K562 (cell line): Measurements from ENCODE around the gene ARID4B. TPM values are rescaled to one million over a fixed set of nuclear protein-coding genes. Genes with fewer than 3 reads are reported as not detected.
A peak's percentile ranks its signal among the peaks of the same experiment; 100 is the strongest.

Source experiments
- MITF ChIP-seq: IDR thresholded peaks from 2 replicates; pipeline ENCODE4 v1.6.1; 2014; ENCODE audit warnings: antibody characterized with exemption
- NCOA2 ChIP-seq, 2 experiments: fragments of 450-650 bp; IDR thresholded peaks; 2 replicates each; pipeline ENCODE4 v1.6.1; 2018; ENCODE audit warnings: mild to moderate bottlenecking in 2 of 2, moderate library complexity in 1 of 2; ENCODE audit not compliant: partially characterized antibody in 2 of 2
- PBX2 ChIP-seq, 2 experiments: IDR thresholded peaks in 1 of 2; conservative IDR thresholded peaks in 1 of 2; 2 replicates each; pipeline ENCODE4 v1.6.1; 2016; ENCODE audit warnings: low read depth in 2 of 2, mild to moderate bottlenecking in 1 of 2, missing compliant biosample characterization in 1 of 2, missing genetic modification characterization in 1 of 2, moderate library complexity in 1 of 2
- PRPF4 ChIP-seq: fragments of 200-400 bp; formaldehyde crosslinking; IDR thresholded peaks from one replicate; pipeline ENCODE4 v1.6.1; 2017; ENCODE audit warnings: low read length, low read depth, mild to moderate bottlenecking; ENCODE audit not compliant: insufficient read depth, poor library complexity, severe bottlenecking
- TAF1 ChIP-seq: IDR thresholded peaks from 2 replicates; pipeline ENCODE4 v1.6.1; 2011; ENCODE audit warnings: mild to moderate bottlenecking, low read length, moderate library complexity; ENCODE audit not compliant: insufficient read depth, control insufficient read depth, severe bottlenecking; ENCODE audit errors: extremely low read depth
- ZBTB34 ChIP-seq: fragments of 250-450 bp; sonication (Bioruptor Pico); IDR thresholded peaks from 2 replicates; pipeline ENCODE4 v1.8.0; 2021; ENCODE audit warnings: mild to moderate bottlenecking, moderate library complexity
- ZC3H8 ChIP-seq: fragments of 450-650 bp; IDR thresholded peaks from 2 replicates; pipeline ENCODE4 v1.6.1; 2017
- ZNF407 ChIP-seq: fragments of 450-650 bp; IDR thresholded peaks from 2 replicates; pipeline ENCODE4 v1.6.1; 2016; ENCODE audit warnings: low read depth
- polyA plus RNA-seq, 8 experiments: library from polyadenylated mRNA; depleted of rRNA in 4 of 8; stranded (reverse) in 5 of 8; unstranded in 3 of 8; fragments of >200 nt; fragmentation: Nextera tagmentation in 2 of 8; fragmentation: Illumina TruSeq in 1 of 8; extraction: Ambion mirVana in 2 of 8; extraction: Trizol in 1 of 8; gene quantifications; 2 replicates each; pipeline versions ENCODE4 v1.2.1 to v1.2.3, GENCODE V29; 2011 to 2014; ENCODE audit warnings: inconsistent platforms in 1 of 8, missing spikeins in 1 of 8
- total RNA-seq, 7 experiments: library from RNA; depleted of rRNA in 6 of 7; stranded (reverse); fragments of >200 nt in 6 of 7; fragmentation: Illumina TruSeq in 2 of 7; extraction: Trizol in 2 of 7; gene quantifications; 2 replicates each; pipeline versions ENCODE4 v1.2.1 to v1.2.3, GENCODE V29; 2011 to 2021; ENCODE audit warnings: low replicate concordance in 1 of 7

Gene ARID4B
- total and polyA plus RNA-seq, 9 of the 15 experiments (the other 6 are each of a cell fraction or from before 2014, with no cell fraction given), result 8.4 to 38.9 (median 18.5) TPM

- TF ChIP-seq PBX2 (CRISPR knock-in tag; IDR thresholded peaks at IDR 0.05; ENCODE audit: low read depth) (no peak), PBX2 (tag; conservative IDR thresholded peaks at IDR 0.05; ENCODE audit: low read depth) (peak; percentile 77), ZNF407 (no peak), PRPF4 (no peak), ZBTB34 (no peak), MITF (peak; percentile 37; the same call in 1 of the 2 replicates), ZC3H8 (no peak), TAF1 (peak; percentile 92), NCOA2 (IDR thresholded peaks at IDR 0.05; ENCODE audit: partially characterized antibody in 2 of 2) (no peak)
These were observed 39.3 kb upstream of the ARID4B start, which contains the start of gene TBCE (continued) for GRCh38 chr1:235367000-235367908.
